Colonic mucosa (tissue), 4 donors: Measurements from ENCODE around the gene GET3. TPM values are rescaled to one million over a fixed set of nuclear protein-coding genes. Genes with fewer than 3 reads are reported as not detected.

Source experiments
- DNase-seq: peaks from one replicate; pipeline ENCODE4 v3.0.0-alpha.2; 2020
- H3K27ac ChIP-seq: fragments of 200-600 bp; one replicate; pipeline ENCODE4 v1.8.0; 2021
- H3K27me3 ChIP-seq: fragments of 200-600 bp; one replicate; pipeline ENCODE4 v1.8.0; 2021
- H3K36me3 ChIP-seq: fragments of 200-600 bp; one replicate; pipeline ENCODE4 v1.8.0; 2021
- H3K4me1 ChIP-seq: fragments of 200-600 bp; one replicate; pipeline ENCODE4 v1.8.0; 2021; ENCODE audit warnings: mild to moderate bottlenecking
- H3K4me3 ChIP-seq: fragments of 200-600 bp; one replicate; pipeline ENCODE4 v1.8.0; 2021
- H3K9ac ChIP-seq, 2 donors: one replicate each; pipeline ENCODE4 v1.7.0; 2013; ENCODE audit warnings: control low read depth in 2 of 2, low read depth in 2 of 2, low read length in 2 of 2
- H3K9me3 ChIP-seq: fragments of 200-600 bp; one replicate; pipeline ENCODE4 v1.8.0; 2021
- intact Hi-C: fragments of 100-400 bp; cut with DNase I; formaldehyde crosslinking; loops from one replicate; pipeline ENCODE4 v1.14.1; 2022
- total RNA-seq, 2 donors: library from RNA; stranded (reverse); fragmentation: NEBNext Ultra II Directional in 1 of 2; extraction: Animal tissue kit (Norgen Biotek cat#: 25700) in 1 of 2; gene quantifications; one replicate each; pipeline ENCODE4 v1.2.1, GENCODE V29; 2021
- TF ChIP-seq, protein P1 (sequence below): fragments of 200-600 bp; IDR thresholded peaks from one replicate; pipeline ENCODE4 v1.8.0; 2022; ENCODE audit warnings: antibody characterized with exemption, mild to moderate bottlenecking
- donor health status: healthy.
- donor health status: DM: no; HTN: no; CAD: no.
- donor health status: DM: no; HTN: no; CAD: no.

GET3 gene
- total RNA-seq, 2 donors from 2014 or later, result 53.6 to 77.2 TPM

DNA sequence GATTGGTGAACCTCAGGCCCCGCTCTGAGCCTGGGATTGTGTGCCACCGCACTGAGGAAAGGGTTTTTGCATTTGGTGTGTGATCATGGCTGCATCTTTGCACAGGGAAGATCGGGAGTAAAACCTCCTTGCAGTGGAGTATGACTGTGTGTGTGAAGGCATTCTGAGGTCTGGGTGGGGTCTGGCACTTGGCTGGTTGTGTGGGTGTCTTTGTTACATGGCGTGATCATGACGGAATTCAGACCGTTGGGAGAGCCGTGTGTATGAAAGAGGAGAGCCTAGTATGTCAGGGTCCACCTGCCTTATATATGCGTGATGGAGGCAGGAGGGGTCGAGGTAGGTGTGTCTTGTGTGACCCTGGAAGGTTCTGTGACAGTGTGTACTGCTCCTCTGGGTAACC is 13.6 kb downstream of the GET3 start:
- peak overlapping the region in 1 of 2 donors; percentile 51 for H3K9ac ChIP-seq
- intact Hi-C loops, result no loop called here
- H3K4me3 ChIP-seq, result no peak overlapping the region
- H3K27ac ChIP-seq, result no peak overlapping the region
- TF ChIP-seq, protein P1, sequence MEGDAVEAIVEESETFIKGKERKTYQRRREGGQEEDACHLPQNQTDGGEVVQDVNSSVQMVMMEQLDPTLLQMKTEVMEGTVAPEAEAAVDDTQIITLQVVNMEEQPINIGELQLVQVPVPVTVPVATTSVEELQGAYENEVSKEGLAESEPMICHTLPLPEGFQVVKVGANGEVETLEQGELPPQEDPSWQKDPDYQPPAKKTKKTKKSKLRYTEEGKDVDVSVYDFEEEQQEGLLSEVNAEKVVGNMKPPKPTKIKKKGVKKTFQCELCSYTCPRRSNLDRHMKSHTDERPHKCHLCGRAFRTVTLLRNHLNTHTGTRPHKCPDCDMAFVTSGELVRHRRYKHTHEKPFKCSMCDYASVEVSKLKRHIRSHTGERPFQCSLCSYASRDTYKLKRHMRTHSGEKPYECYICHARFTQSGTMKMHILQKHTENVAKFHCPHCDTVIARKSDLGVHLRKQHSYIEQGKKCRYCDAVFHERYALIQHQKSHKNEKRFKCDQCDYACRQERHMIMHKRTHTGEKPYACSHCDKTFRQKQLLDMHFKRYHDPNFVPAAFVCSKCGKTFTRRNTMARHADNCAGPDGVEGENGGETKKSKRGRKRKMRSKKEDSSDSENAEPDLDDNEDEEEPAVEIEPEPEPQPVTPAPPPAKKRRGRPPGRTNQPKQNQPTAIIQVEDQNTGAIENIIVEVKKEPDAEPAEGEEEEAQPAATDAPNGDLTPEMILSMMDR, result no peak
- H3K4me1 ChIP-seq, result no peaks in the 10 kb centered on the region
- DNase-seq, result no peak
- peaks cover 10% of the 10 kb centered on the region for H3K27me3 ChIP-seq
- peaks cover 1% of the 10 kb centered on the region for H3K36me3 ChIP-seq
- no peaks in the 10 kb centered on the region for H3K9me3 ChIP-seq

DNA sequence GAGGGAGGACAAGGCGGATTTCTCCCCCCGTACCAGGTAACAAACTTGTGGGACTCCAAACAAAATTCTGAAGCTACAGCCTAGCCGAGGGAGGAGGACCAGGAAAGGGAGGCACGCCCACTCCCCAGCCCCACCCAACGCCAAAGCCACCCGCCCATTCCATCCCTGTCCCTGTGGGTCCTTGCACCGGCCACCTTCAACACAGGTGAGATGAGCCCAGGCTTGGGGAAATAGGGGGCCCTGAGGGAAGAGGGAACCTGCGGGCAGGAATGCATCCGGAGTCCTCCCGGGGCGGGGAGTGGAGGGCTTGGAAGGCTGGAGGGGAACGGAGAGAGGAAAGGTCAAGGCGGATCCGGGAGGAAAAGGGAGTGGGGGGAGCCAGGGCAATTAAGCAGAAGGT is 14.3 kb downstream of the GET3 start, which contains the start of gene BEST2:
Gene BEST2 (plus strand): TSS at position 157 of the 400 bp plus-strand sequence. CDS start 802 bp downstream, outside the sequence.
- H3K4me3 ChIP-seq, result no peak within 1 kb of the TSS
- H3K9ac ChIP-seq, result peak within 1 kb of the TSS in 1 of 2 donors; percentile 51
- TF ChIP-seq, protein P1, result no peak
- intact Hi-C loops, result no loop called here
- H3K9me3 ChIP-seq, result no peaks in the 10 kb centered on the region
- no peaks in the 10 kb centered on the region for H3K4me1 ChIP-seq
- peaks cover 10% of the 10 kb centered on the region for H3K27me3 ChIP-seq
- DNase-seq, result no peak
- H3K27ac ChIP-seq, result no peak within 1 kb of the TSS
- H3K36me3 ChIP-seq, result no peaks in the 10 kb centered on the region

GRCh38 chr19:12752056-12752781 is 14.9 kb downstream of the GET3 start:
- intact Hi-C loops, result no loop called here
- H3K4me3 ChIP-seq, result no peak overlapping the region
- H3K4me1 ChIP-seq, result no peaks in the 10 kb centered on the region
- no peaks in the 10 kb centered on the region for H3K36me3 ChIP-seq
- peak overlapping the region in 1 of 2 donors; percentile 21 for H3K9ac ChIP-seq
- H3K27me3 ChIP-seq, result peaks cover 10% of the 10 kb centered on the region
- no peak for DNase-seq
- no peak overlapping the region for H3K27ac ChIP-seq
- no peaks in the 10 kb centered on the region for H3K9me3 ChIP-seq
- TF ChIP-seq, protein P1, result no peak

- H3K4me3 ChIP-seq, result no peak overlapping the region
- H3K27me3 ChIP-seq, result peaks cover 10% of the 10 kb centered on the region
- intact Hi-C loops, result loop anchor here (5.0 kb wide), 1 partner anchor 32 kb away; the partner anchor contains the start of gene TNPO2
- H3K4me1 ChIP-seq, result no peaks in the 10 kb centered on the region
- H3K36me3 ChIP-seq, result no peaks in the 10 kb centered on the region
- no peak overlapping the region for H3K27ac ChIP-seq
- no peaks in the 10 kb centered on the region for H3K9me3 ChIP-seq
- TF ChIP-seq, protein P1, result no peak
- H3K9ac ChIP-seq, result no peak overlapping the region
- DNase-seq, result no peak
Measured at GRCh38 chr19:12754465-12755196, 17.3 kb downstream of the GET3 start.

DNA sequence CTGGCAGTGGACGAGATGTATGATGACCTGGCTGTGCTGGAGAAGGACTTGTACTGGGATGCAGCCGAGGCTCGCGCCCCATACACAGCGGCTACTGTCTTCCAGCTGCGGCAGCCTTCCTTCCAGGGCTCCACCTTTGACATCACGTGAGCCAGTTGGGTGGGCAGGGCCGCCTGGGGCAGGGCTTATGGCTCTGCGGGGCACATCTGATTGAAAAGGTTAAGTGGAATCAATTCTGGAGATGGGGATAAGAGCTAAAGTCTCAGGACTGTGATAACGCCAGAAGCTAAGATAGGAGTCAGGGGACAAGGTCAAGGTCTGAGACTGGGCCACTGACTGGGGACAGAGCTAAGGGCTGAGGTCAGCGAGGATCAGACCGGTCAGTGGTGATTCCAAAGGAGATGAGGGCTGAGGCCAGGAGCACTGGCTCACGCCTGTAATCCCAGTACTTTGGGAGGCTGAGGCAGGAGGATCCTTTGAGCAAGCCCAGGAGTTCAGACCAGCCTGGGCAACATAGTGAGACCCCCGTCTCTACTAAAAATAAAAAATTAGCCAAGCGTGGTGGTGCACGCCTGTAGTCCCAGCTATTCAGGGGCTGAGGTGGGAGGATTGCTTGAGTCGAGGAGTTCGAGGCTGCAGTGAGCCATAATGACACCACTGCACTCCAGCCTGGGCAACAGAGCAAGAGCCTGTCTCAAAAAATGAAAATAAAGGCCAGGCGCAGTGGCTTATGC is 19.0 kb downstream of the GET3 start:
- H3K4me1 ChIP-seq, result no peaks in the 10 kb centered on the region
- H3K27me3 ChIP-seq, result no peaks in the 10 kb centered on the region
- no peaks in the 10 kb centered on the region for H3K9me3 ChIP-seq
- DNase-seq, result no peak
- no peak overlapping the region for H3K9ac ChIP-seq
- H3K27ac ChIP-seq, result no peak overlapping the region
- intact Hi-C loops, result loop anchor here (5.0 kb wide), 1 partner anchor 34 kb away; the partner anchor contains the start of gene TNPO2
- H3K36me3 ChIP-seq, result no peaks in the 10 kb centered on the region
- no peak overlapping the region for H3K4me3 ChIP-seq
- TF ChIP-seq, protein P1, result no peak
